ENCODE measurements around the gene SAE1.

Gene SAE1

GRCh38 chr19:47176071-47176626, 45.5 kb downstream of the SAE1 start:
- H3K9ac ChIP-seq = peak overlapping the region in 8 of 11 experiments; percentile 41 to 67 (median 60); a peak in 16 of 22 replicates
- H3K27me3 ChIP-seq = no peaks in the 10 kb centered on the region
- peaks cover 6 to 62% (median 25%) of the 10 kb centered on the region in 11 experiments; a peak in 19 of 22 replicates for H4K20me1 ChIP-seq
- H3K27ac ChIP-seq = peak overlapping the region in 10 of 11 experiments; percentile 9 to 84 (median 74); a peak in 19 of 22 replicates
- no peaks in the 10 kb centered on the region for H3K9me3 ChIP-seq (replicated peaks in 1 of 11)
- no peak for TF ChIP-seq Cebpa-rat (IDR thresholded peaks at IDR 0.05)
- H3K4me3 ChIP-seq = peak overlapping the region in 4 of 10 experiments; percentile 18 to 40 (median 25); a peak in 4 of 20 replicates
- H3K36me3 ChIP-seq = peaks cover 84 to 100% (median 94%) of the 10 kb centered on the region in 11 experiments
- H3K4me1 ChIP-seq = peaks cover 21 to 47% (median 34%) of the 10 kb centered on the region in 10 experiments
- peak overlapping the region; percentile 66 to 86 (median 81) for H3K4me2 ChIP-seq

- Histone ChIP-seq H4K20me1 (peaks cover 6 to 60% (median 25%) of the 10 kb centered on the region in 11 experiments; a peak in 19 of 22 replicates), H3K27ac (peak overlapping the region in 10 of 11 experiments; percentile 9 to 84 (median 74); a peak in 20 of 22 replicates), H3K9me3 (replicated peaks in 1 of 11) (no peaks in the 10 kb centered on the region), H3K36me3 (peaks cover 80 to 100% (median 93%) of the 10 kb centered on the region in 11 experiments), H3K4me3 (peak overlapping the region in 4 of 10 experiments; percentile 18 to 40 (median 25); a peak in 4 of 20 replicates), H3K4me2 (peak overlapping the region; percentile 66 to 86 (median 81)), H3K4me1 (peaks cover 21 to 47% (median 34%) of the 10 kb centered on the region in 10 experiments), H3K27me3 (no peaks in the 10 kb centered on the region), H3K9ac (peak overlapping the region in 8 of 11 experiments; percentile 41 to 67 (median 60); a peak in 16 of 22 replicates)
- TF ChIP-seq Cebpa-rat (IDR thresholded peaks at IDR 0.05) = peak in 6 of 11 experiments; percentile 39 to 72 (median 52); a peak in 5 of 22 replicates
Measured at GRCh38 chr19:47176627-47177090, 46.0 kb downstream of the SAE1 start.

DNA sequence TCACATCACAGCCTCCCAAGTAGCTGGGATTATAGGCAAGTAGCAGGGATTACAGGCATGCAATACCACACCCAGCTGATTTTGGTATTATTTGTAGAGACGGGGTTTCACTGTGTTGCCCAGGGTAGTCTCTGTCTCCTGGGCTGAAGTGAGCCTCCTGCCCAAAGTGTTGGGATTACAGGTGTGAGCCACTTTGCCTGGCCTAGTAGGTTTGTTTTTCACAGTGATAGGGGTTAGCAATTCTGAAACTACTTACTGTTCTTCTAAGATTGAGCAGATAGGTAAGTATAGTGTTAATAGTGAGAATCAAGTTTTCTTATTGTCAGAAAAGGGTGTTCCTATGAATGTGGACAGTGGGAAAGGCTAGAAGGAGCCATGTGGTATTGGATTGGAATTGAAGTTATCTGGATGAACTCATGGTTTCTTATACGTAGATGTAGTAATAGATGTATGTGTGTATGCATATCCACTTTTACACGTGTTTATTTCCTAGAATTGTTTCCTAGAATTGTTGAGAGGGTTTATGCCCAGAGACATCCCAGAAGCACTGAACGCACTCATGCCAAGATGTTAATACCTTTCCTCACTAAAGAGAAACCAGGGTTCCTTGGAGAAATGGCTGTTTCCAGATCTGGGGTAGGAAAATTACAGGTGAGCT, 49.1 kb downstream of the SAE1 start:
- Histone ChIP-seq H3K4me1 (peaks cover 21 to 45% (median 32%) of the 10 kb centered on the region in 10 experiments), H3K36me3 (peaks cover 85 to 100% (median 95%) of the 10 kb centered on the region in 11 experiments), H3K27ac (peak overlapping the region in 1 of 11 experiments; percentile 36; a peak in 2 of 22 replicates), H4K20me1 (peaks cover 6 to 81% (median 25%) of the 10 kb centered on the region in 11 experiments; a peak in 19 of 22 replicates), H3K27me3 (no peaks in the 10 kb centered on the region), H3K4me3 (no peak overlapping the region), H3K4me2 (no peak overlapping the region), H3K9ac (no peak overlapping the region), H3K9me3 (replicated peaks in 1 of 11) (no peaks in the 10 kb centered on the region)
- no peak for TF ChIP-seq Cebpa-rat (IDR thresholded peaks at IDR 0.05)

GRCh38 chr19:47183601-47184000, 53.0 kb downstream of the SAE1 start:
- no peak overlapping the region for H3K4me3 ChIP-seq
- H3K36me3 ChIP-seq = peaks cover 79 to 100% (median 97%) of the 10 kb centered on the region in 11 experiments
- H3K27ac ChIP-seq = peak overlapping the region in 1 of 11 experiments; percentile 28; a peak in 1 of 22 replicates
- no peaks in the 10 kb centered on the region for H3K27me3 ChIP-seq
- peaks cover 0 to 27% (median 15%) of the 10 kb centered on the region in 10 experiments; a peak in 17 of 20 replicates for H3K4me1 ChIP-seq
- H3K4me2 ChIP-seq = no peak overlapping the region
- peaks cover 0 to 88% (median 34%) of the 10 kb centered on the region in 11 experiments; a peak in 19 of 22 replicates for H4K20me1 ChIP-seq
- no peak for TF ChIP-seq Cebpa-rat (IDR thresholded peaks at IDR 0.05)
- H3K9me3 ChIP-seq (replicated peaks in 1 of 11) = no peaks in the 10 kb centered on the region
- peak overlapping the region in 2 of 11 experiments; percentile 13 to 42; a peak in 2 of 22 replicates for H3K9ac ChIP-seq

GRCh38 chr19:47186446-47187334, 56.1 kb downstream of the SAE1 start:
- no peak overlapping the region for H3K4me3 ChIP-seq
- peaks cover 86 to 100% (median 98%) of the 10 kb centered on the region in 11 experiments for H3K36me3 ChIP-seq
- H3K27ac ChIP-seq = peak overlapping the region in 7 of 11 experiments; percentile 0 to 59 (median 22); a peak in 8 of 22 replicates
- H3K9ac ChIP-seq = peak overlapping the region in 3 of 11 experiments; percentile 7 to 27 (median 15); a peak in 4 of 22 replicates
- H3K4me1 ChIP-seq = peaks cover 0 to 24% (median 16%) of the 10 kb centered on the region in 10 experiments; a peak in 17 of 20 replicates
- H3K4me2 ChIP-seq = peak overlapping the region in 8 of 11 experiments; percentile 2 to 49 (median 32); a peak in 14 of 22 replicates
- H3K27me3 ChIP-seq = no peaks in the 10 kb centered on the region
- no peak for TF ChIP-seq Cebpa-rat (IDR thresholded peaks at IDR 0.05)
- no peaks in the 10 kb centered on the region for H3K9me3 ChIP-seq (replicated peaks in 1 of 11)
- H4K20me1 ChIP-seq = peaks cover 0 to 90% (median 48%) of the 10 kb centered on the region in 11 experiments; a peak in 18 of 22 replicates

DNA sequence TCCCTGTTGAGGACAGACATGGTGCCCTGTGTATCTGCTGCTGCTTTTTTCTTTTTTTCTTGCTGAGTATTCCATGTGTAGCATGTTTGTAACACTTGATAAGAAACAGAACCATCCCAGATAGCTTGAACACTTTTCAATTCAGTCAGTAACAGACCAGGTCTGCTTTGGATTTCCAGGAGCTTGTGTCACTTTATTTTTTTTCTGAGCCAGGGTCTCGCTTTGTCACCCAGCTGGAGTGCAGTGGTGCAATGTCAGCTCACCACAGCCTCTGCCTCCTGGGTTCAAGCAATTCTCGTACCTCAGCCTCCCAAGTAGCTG, 56.7 kb downstream of the SAE1 start:
- Histone ChIP-seq H3K27ac (peak overlapping the region in 3 of 11 experiments; percentile 6 to 59 (median 50); a peak in 4 of 22 replicates), H3K36me3 (peaks cover 80 to 100% (median 98%) of the 10 kb centered on the region in 11 experiments), H4K20me1 (peaks cover 0 to 88% (median 52%) of the 10 kb centered on the region in 11 experiments; a peak in 18 of 22 replicates), H3K9ac (no peak overlapping the region; a peak in 1 of 22 replicates), H3K9me3 (replicated peaks in 1 of 11) (no peaks in the 10 kb centered on the region), H3K4me1 (peaks cover 0 to 24% (median 16%) of the 10 kb centered on the region in 10 experiments; a peak in 17 of 20 replicates), H3K4me2 (no peak overlapping the region), H3K27me3 (no peaks in the 10 kb centered on the region), H3K4me3 (no peak overlapping the region)
- no peak for TF ChIP-seq Cebpa-rat (IDR thresholded peaks at IDR 0.05)

- TF ChIP-seq Cebpa-rat (IDR thresholded peaks at IDR 0.05) = no peak
- Histone ChIP-seq H3K36me3 (peaks cover 75 to 100% (median 96%) of the 10 kb centered on the region in 11 experiments), H3K4me1 (peaks cover 0 to 24% (median 16%) of the 10 kb centered on the region in 10 experiments; a peak in 17 of 20 replicates), H3K4me3 (no peak overlapping the region), H3K9me3 (replicated peaks in 1 of 11) (no peaks in the 10 kb centered on the region), H4K20me1 (peaks cover 0 to 88% (median 55%) of the 10 kb centered on the region in 11 experiments; a peak in 18 of 22 replicates), H3K27me3 (no peaks in the 10 kb centered on the region), H3K9ac (peak overlapping the region in 1 of 11 experiments; percentile 22; a peak in 1 of 22 replicates), H3K4me2 (no peak overlapping the region), H3K27ac (peak overlapping the region in 1 of 11 experiments; percentile 59; a peak in 1 of 22 replicates)
Measured at GRCh38 chr19:47187797-47188196, 57.2 kb downstream of the SAE1 start.
